ENCODE results near the gene CDR2.

GRCh38 chr16:22352140-22352539 is 22.3 kb downstream of the CDR2 start:
- no peak for TF ChIP-seq CTCF (IDR thresholded peaks at IDR 0.05)
- no peak for TF ChIP-seq POLR2A (IDR thresholded peaks at IDR 0.05)
- no peak for TF ChIP-seq EP300 (IDR thresholded peaks at IDR 0.05)

All from ovary (tissue), 3 donors.